Gastrocnemius medialis (tissue), 4 donors: ENCODE measurements around the gene C4BPB. TPM values are rescaled to one million over a fixed set of nuclear protein-coding genes. Genes with fewer than 3 reads are reported as not detected.

Experiments
- ATAC-seq, 2 donors: fragments of 150-250 bp; one replicate each; pipeline ENCODE4 v1.9.1; 2016
- DNase-seq, 2 donors: peaks; one replicate each; pipeline ENCODE4 v3.0.0-alpha.2; 2019
- H3K27ac ChIP-seq, 4 donors: fragments of 200-600 bp; sonication (generic); 1 replicate in 1 of 4; 2 replicates in 3 of 4; pipeline ENCODE4 v1.5.1; 2016 to 2018; ENCODE audit warnings: mild to moderate bottlenecking in 2 of 4, moderate library complexity in 1 of 4
- H3K27me3 ChIP-seq, 3 donors: fragments of 200-600 bp; sonication (generic) in 2 of 3; 1 replicate in 1 of 3; 2 replicates in 2 of 3; pipeline versions ENCODE4 v1.5.1 to v1.6.0; 2016 to 2019; ENCODE audit warnings: mild to moderate bottlenecking in 1 of 3, moderate library complexity in 1 of 3
- H3K36me3 ChIP-seq, 2 donors: fragments of 200-600 bp; sonication (generic) in 1 of 2; one replicate each; pipeline ENCODE4 v1.5.1; 2017 to 2018
- H3K4me1 ChIP-seq, 2 donors: fragments of 200-600 bp; sonication (generic) in 1 of 2; one replicate each; pipeline ENCODE4 v1.5.1; 2016 to 2017; ENCODE audit warnings: mild to moderate bottlenecking in 2 of 2
- H3K4me3 ChIP-seq, 4 donors: fragments of 200-600 bp; sonication (generic) in 3 of 4; 1 replicate in 1 of 4; 2 replicates in 3 of 4; pipeline ENCODE4 v1.5.1; 2016 to 2019; ENCODE audit warnings: mild to moderate bottlenecking in 2 of 4
- H3K9me3 ChIP-seq, 3 donors: fragments of 200-600 bp; sonication (generic) in 2 of 3; 1 replicate in 1 of 3; 2 replicates in 2 of 3; pipeline ENCODE4 v1.5.1; 2016 to 2019
- CTCF ChIP-seq, 5 experiments: fragments of 450-650 bp in 3 of 5; fragments of 200-600 bp in 2 of 5; sonication (generic) in 2 of 5; IDR thresholded peaks in 4 of 5; conservative IDR thresholded peaks in 1 of 5; 1 replicate in 4 of 5; 2 replicates in 1 of 5; pipeline ENCODE4 v1.5.1; 2016 to 2019; ENCODE audit warnings: antibody characterized with exemption in 5 of 5, mild to moderate bottlenecking in 3 of 5, moderate library complexity in 3 of 5
- POLR2A ChIP-seq, 2 donors: fragments of 450-650 bp; IDR thresholded peaks; one replicate each; pipeline ENCODE4 v1.6.1; 2017; ENCODE audit warnings: antibody characterized with exemption in 2 of 2, mild to moderate bottlenecking in 2 of 2, moderate library complexity in 2 of 2
- in situ Hi-C, 4 donors: fragments of 200-750 bp; cut with MboI; loops; one replicate each; pipeline versions ENCODE4 v1.15.0 to v1.8.0; 2017; ENCODE audit warnings: low sequenced_read_pairs in 4 of 4
- intact Hi-C: fragments of 100-400 bp; cut with DNase I; formaldehyde crosslinking; loops from one replicate; pipeline ENCODE4 v1.15.1; 2023; ENCODE audit warnings: low total_unique reads
- total RNA-seq, 4 donors: library from RNA; depleted of rRNA; stranded (reverse); fragments of >200 nt; gene quantifications; one replicate each; pipeline versions ENCODE4 v1.1.0 to v1.2.3, GENCODE V29; 2016

The C4BPB gene
- total RNA-seq, 4 donors from 2014 or later = 0.46 to 0.62 TPM; not detected in 2

GRCh38 chr1:207049974-207050391 is 38.7 kb upstream of the C4BPB start:
- peaks cover 0 to 17% of the 10 kb centered on the region in 2 donors for H3K36me3 ChIP-seq
- peak overlapping the region; percentile 93 to 95 (median 94) for H3K27ac ChIP-seq
- ATAC-seq = peak; percentile 21 to 45
- no peaks in the 10 kb centered on the region for H3K27me3 ChIP-seq
- TF ChIP-seq POLR2A (IDR thresholded peaks at IDR 0.05) (no peak), CTCF (IDR thresholded peaks at IDR 0.05 in 4 of 5, conservative IDR thresholded peaks at IDR 0.05 in 1 of 5) (peak; percentile 71 to 86 (median 81))
- H3K9me3 ChIP-seq = no peaks in the 10 kb centered on the region
- intact Hi-C loops (loop anchor here (1.0 to 10.0 kb wide), 5 partner anchors 27 to 545 kb away; partner anchors contain the start of genes CD55 and RASSF5), in situ Hi-C loops (loop anchor here in 2 of 4 donors (25.0 kb wide), 2 partner anchors 413 to 737 kb away; partner anchors contain the start of gene DYRK3 (in 1 of the 2))
- H3K4me1 ChIP-seq = peaks cover 41 to 51% of the 10 kb centered on the region in 2 donors
- peak overlapping the region; percentile 77 to 95 (median 90) for H3K4me3 ChIP-seq
- peak in 1 of 2 donors; percentile 28 for DNase-seq

- in situ Hi-C loops = loop anchor here in 2 of 4 donors (25.0 kb wide), 2 partner anchors 413 to 737 kb away; partner anchors contain the start of gene DYRK3 (in 1 of the 2)
- intact Hi-C loops = loop anchor here (1.0 to 10.0 kb wide), 5 partner anchors 27 to 546 kb away; partner anchors contain the start of genes CD55 and RASSF5
- Histone ChIP-seq H3K27ac (peak overlapping the region; percentile 93 to 95 (median 94)), H3K36me3 (peaks cover 0 to 17% of the 10 kb centered on the region in 2 donors), H3K4me1 (peaks cover 43 to 51% of the 10 kb centered on the region in 2 donors), H3K27me3 (no peaks in the 10 kb centered on the region), H3K9me3 (no peaks in the 10 kb centered on the region), H3K4me3 (peak overlapping the region; percentile 77 to 95 (median 90))
- TF ChIP-seq CTCF (IDR thresholded peaks at IDR 0.05 in 4 of 5, conservative IDR thresholded peaks at IDR 0.05 in 1 of 5) (no peak), POLR2A (IDR thresholded peaks at IDR 0.05) (peak; percentile 39 to 44)
- DNase-seq (peak; percentile 79 to 88), ATAC-seq (peak; percentile 56 to 59)
Measured at GRCh38 chr1:207050480-207051190, 38.0 kb upstream of the C4BPB start.

- TF ChIP-seq CTCF (IDR thresholded peaks at IDR 0.05 in 4 of 5, conservative IDR thresholded peaks at IDR 0.05 in 1 of 5) (no peak), POLR2A (IDR thresholded peaks at IDR 0.05) (peak in 1 of 2 donors; percentile 21)
- DNase-seq (peak in 1 of 2 donors; percentile 24), ATAC-seq (peak in 1 of 2 donors; percentile 1)
Measured at GRCh38 chr1:207051191-207051943, 37.3 kb upstream of the C4BPB start, which contains the start of gene YOD1. TSS of gene YOD1 (minus strand) at chr1:207051208. CDS start at chr1:207051030, 178 bp downstream.

More at GRCh38 chr1:207051191-207051943, 37.3 kb upstream of the C4BPB start, which contains the start of gene YOD1:
- peaks cover 0 to 17% of the 10 kb centered on the region in 2 donors for H3K36me3 ChIP-seq
- intact Hi-C loops = loop anchor here (5.0 to 10.0 kb wide), 4 partner anchors 144 to 547 kb away; partner anchors contain the start of genes CD55 and RASSF5
- in situ Hi-C loops = loop anchor here in 2 of 4 donors (25.0 kb wide), 2 partner anchors 414 to 736 kb away; partner anchors contain the start of gene DYRK3 (in 1 of the 2)
- H3K4me3 ChIP-seq = peak within 1 kb of the TSS; percentile 77 to 95 (median 90)
- H3K27me3 ChIP-seq = no peaks in the 10 kb centered on the region
- H3K27ac ChIP-seq = peak within 1 kb of the TSS; percentile 93 to 95 (median 94)
- H3K4me1 ChIP-seq = peaks cover 43 to 51% of the 10 kb centered on the region in 2 donors
- no peaks in the 10 kb centered on the region for H3K9me3 ChIP-seq
